Tibial nerve (tissue), 4 donors: ENCODE results near the gene ITGB6.

Experiments
- CTCF ChIP-seq, 5 experiments: fragments of 200-600 bp in 3 of 5; fragments of 450-650 bp in 2 of 5; sonication (generic) in 3 of 5; IDR thresholded peaks; one replicate each; pipeline ENCODE4 v1.5.1; 2016 to 2019; ENCODE audit warnings: antibody characterized with exemption in 5 of 5, mild to moderate bottlenecking in 3 of 5, moderate library complexity in 2 of 5
- EP300 ChIP-seq, 2 donors: sonication (generic); formaldehyde crosslinking; IDR thresholded peaks; one replicate each; pipeline ENCODE4 v1.6.1; 2017; ENCODE audit warnings: antibody characterized with exemption in 2 of 2, mild to moderate bottlenecking in 1 of 2
- POLR2A ChIP-seq, 2 donors: fragments of 450-650 bp; IDR thresholded peaks; one replicate each; pipeline ENCODE4 v1.6.1; 2017; ENCODE audit warnings: antibody characterized with exemption in 2 of 2, mild to moderate bottlenecking in 2 of 2, moderate library complexity in 2 of 2

DNA sequence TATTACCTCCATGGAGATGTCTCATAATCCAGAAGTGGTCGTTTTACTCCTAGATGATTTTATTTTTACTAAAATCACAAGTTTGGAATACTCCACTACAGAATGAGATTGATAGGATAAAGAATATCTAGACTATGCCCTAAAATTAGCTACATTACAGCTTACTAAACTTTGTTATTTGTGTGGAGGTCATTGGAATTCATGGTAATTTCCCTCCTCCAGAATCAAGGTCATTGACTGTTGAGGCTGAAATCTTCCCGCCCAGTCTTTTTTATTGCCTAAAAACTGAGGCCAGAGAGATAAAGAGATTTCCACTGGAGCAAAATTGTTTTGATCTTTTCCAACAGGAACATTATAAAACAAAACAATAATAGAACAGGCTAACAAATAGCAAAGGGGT is 35.0 kb downstream of the ITGB6 start:
- no peak for TF ChIP-seq POLR2A (IDR thresholded peaks at IDR 0.05)
- no peak for TF ChIP-seq EP300 (IDR thresholded peaks at IDR 0.05)
- no peak for TF ChIP-seq CTCF (IDR thresholded peaks at IDR 0.05)
